ENCODE results near the gene PITPNM2. TPM values are rescaled to one million over a fixed set of nuclear protein-coding genes. Genes with fewer than 3 reads are reported as not detected.

PITPNM2 gene
- total RNA-seq, 2 donors from 2014 or later, result 9.4 to 10.5 TPM

DNA sequence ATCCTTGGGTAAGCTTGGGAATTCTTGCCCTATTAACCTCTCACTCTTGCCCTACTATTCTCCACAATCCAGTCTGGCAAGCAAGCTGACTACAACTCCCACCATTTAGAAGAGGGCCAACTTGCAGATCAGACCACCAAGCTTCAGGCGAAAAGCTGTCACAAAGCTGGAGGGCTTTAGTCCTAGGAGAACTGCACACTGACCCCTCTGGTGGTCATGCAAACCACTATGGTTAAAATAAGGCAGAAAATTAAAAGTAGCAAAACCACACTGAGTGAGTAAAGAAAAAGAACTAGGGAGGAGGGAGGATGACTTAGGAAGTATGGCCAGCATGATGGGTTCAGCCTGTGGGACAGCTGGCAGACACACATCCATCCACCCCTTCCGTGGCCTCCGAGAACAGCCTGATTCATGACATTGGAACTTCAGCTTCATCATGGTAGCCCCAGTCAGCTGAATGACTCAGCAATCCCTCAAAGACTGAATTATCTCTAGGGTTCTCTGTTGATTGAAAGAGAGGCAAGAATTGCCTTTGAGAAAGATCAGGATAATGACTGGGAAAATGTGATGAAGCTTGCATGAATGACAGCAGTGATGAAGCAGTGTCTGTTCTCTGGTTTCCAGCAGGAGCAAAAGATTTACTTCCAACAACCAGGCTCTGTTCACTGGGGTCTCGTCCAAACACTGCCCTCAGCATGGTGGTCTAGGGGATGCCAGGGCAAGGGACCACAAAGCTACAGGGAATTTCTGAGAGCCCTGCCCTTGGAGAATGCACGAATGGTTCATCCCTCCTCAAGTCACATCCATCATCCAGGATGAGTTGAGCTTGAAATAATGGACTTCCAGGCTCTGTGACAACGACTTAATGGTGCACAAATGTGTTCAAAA lies 24.4 kb downstream of the PITPNM2 start:
- Histone ChIP-seq H3K27me3 (no peaks in the 10 kb centered on the region), H3K4me1 (peaks cover 0 to 35% of the 10 kb centered on the region in 2 donors), H3K36me3 (no peaks in the 10 kb centered on the region), H3K4me3 (no peak overlapping the region), H3K9me3 (no peaks in the 10 kb centered on the region), H3K27ac (peak overlapping the region; percentile 40 to 60)
- peak; percentile 87 for DNase-seq (ENCODE audit: low spot score)
- TF ChIP-seq CTCF (IDR thresholded peaks at IDR 0.05), result no peak

- Histone ChIP-seq H3K27ac (no peak overlapping the region), H3K36me3 (no peaks in the 10 kb centered on the region), H3K4me1 (peaks cover 0 to 38% of the 10 kb centered on the region in 2 donors), H3K27me3 (no peaks in the 10 kb centered on the region), H3K9me3 (no peaks in the 10 kb centered on the region), H3K4me3 (no peak overlapping the region)
- no peak for DNase-seq (ENCODE audit: low spot score)
- no peak for TF ChIP-seq CTCF (IDR thresholded peaks at IDR 0.05)
Observed at GRCh38 chr12:123122626-123123025, 28.3 kb downstream of the PITPNM2 start.

DNA sequence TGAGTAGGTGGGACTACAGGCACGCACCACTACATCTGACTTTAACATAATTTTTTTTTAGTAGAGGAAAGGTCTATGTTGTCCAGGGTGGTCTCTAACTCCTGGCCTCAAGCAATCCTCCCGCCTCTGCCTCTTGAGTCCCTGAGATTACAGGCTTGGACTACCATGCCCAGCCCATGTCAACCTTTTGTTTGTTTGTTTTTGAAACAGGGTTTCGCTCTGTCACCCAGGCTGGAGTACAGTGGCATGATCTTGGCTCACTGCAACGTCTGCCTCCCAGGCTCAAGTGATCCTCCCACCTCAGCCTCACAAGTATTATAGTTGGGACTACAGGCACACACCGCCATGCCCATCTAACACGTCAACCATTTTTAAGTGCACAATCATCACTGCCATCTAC lies 29.2 kb downstream of the PITPNM2 start:
- peaks cover 0 to 40% of the 10 kb centered on the region in 2 donors for H3K4me1 ChIP-seq

DNA sequence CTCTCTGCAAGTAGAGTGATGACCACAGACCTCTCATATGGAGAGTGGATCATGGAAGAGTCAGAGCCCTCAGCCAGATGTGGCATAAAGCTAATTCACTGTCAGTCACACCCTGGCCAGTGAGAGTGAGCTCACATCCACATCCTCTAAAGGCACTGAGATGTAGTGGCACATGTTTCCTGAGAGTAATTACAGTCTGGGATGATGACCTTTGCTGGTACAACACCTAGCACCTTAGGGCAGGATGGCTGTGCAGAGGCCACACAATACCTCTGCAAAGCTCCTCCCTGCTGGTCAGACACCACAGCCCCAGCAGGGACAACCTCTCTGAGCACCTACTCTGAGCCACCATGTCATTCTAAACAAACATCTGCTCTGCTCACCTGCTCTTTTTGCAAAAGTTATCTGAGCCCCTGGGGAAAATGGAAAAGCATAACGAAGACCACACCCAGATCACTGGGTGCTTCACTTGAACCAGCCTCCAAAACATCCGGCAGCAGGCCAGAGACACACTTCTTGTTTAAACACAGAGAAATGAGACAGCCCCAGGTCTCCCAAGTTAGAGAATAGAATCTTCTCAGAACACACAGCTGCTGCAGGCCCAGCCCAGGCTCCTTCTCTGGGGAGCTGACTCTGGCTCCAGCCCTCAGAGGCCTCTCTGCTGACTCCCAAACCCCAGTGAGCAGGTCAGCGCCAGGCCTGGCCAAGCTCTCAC lies 30.3 kb downstream of the PITPNM2 start:
- no peak for TF ChIP-seq CTCF (IDR thresholded peaks at IDR 0.05)
- Histone ChIP-seq H3K9me3 (no peaks in the 10 kb centered on the region), H3K27me3 (no peaks in the 10 kb centered on the region), H3K27ac (no peak overlapping the region), H3K4me1 (peaks cover 0 to 42% of the 10 kb centered on the region in 2 donors), H3K4me3 (no peak overlapping the region), H3K36me3 (no peaks in the 10 kb centered on the region)
- DNase-seq (ENCODE audit: low spot score), result no peak

More for the DNA sequence above, 29.2 kb downstream of the PITPNM2 start:
- H3K36me3 ChIP-seq, result no peaks in the 10 kb centered on the region
- DNase-seq (ENCODE audit: low spot score), result no peak
- H3K27me3 ChIP-seq, result no peaks in the 10 kb centered on the region
- no peak for TF ChIP-seq CTCF (IDR thresholded peaks at IDR 0.05)
- no peak overlapping the region for H3K4me3 ChIP-seq
- H3K27ac ChIP-seq, result no peak overlapping the region
- H3K9me3 ChIP-seq, result no peaks in the 10 kb centered on the region

GRCh38 chr12:123119808-123120207 lies 31.1 kb downstream of the PITPNM2 start:
- TF ChIP-seq CTCF (IDR thresholded peaks at IDR 0.05), result no peak

More at GRCh38 chr12:123119808-123120207, 31.1 kb downstream of the PITPNM2 start:
- H3K4me3 ChIP-seq, result no peak overlapping the region
- no peaks in the 10 kb centered on the region for H3K36me3 ChIP-seq
- peaks cover 0 to 50% of the 10 kb centered on the region in 2 donors for H3K4me1 ChIP-seq
- no peaks in the 10 kb centered on the region for H3K27me3 ChIP-seq
- H3K9me3 ChIP-seq, result no peaks in the 10 kb centered on the region
- no peak overlapping the region for H3K27ac ChIP-seq
- DNase-seq (ENCODE audit: low spot score), result no peak
